Activated CD4-positive, alpha-beta T cell treated with anti-CD3 and anti-CD28 coated beads, Interleukin-2, amount 50 U/mL, for 16 hours (primary cell): ENCODE measurements around the gene UCHL5.
"Not testable (repeated sequence)": the region's sequence is repeated elsewhere in the genome, so short reads cannot be mapped to it uniquely, and the experiment has no call there.

Experiments used
- DNase-seq: peaks from one replicate; pipeline ENCODE4 v3.0.0-alpha.2; 2020

The UCHL5 gene

DNA sequence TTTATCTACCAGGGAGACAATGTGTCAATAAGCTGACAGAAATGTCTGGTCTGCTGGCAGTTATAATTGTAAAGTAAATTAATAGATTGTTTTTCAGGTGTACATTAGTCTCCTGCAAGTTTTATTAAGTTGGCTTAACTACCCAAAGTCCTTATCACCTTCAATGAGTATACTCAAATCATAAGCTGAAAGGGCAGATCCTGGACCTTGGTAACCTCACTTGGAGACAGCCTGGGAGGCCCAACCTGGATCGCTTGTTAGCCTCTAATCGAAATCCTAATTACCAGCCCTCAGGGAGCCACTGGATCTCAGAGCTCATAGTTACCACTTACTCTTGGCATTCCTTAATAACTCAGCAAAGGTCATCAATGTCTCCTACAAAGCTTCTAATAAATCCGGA, 49.7 kb downstream of the UCHL5 start:
- DNase-seq: no peak

DNA sequence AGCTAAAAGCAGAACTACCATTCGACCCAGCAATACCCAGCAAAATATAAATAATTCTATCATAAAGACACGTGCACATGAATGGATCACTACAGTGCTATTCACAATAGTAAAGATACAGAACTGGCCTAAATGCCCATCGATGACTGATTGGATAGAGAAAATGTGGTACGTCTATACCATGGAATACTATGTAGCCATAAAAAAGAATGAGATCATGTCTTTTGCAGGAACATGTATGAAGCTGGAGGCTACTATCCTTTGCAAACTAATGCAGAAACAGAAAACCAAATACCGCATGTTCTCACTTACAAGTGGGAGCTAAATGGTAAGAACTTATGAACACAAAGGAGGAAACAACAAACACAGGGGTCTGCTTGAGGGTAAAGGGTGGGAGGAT, 53.4 kb downstream of the UCHL5 start:
- no peak for DNase-seq

DNA sequence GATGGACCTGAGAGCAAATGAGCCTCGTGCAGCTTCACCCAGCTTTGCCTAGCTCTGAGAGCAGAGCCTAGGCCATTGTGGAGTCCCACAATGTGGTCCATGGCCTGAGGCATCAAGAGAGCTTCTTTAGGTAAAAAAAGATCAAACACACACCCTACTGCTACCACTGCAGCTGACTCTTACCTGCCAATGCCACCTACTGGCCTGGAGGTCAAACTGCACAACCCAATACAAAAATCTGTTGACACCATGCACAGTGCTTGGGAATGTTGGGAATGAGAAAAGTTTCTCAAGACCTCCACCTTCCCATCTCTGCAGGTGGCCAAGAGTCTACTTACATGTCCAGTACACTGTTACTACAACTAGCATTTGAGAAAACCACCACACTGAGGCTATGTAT, 60.6 kb downstream of the UCHL5 start:
- no peak for DNase-seq

DNA sequence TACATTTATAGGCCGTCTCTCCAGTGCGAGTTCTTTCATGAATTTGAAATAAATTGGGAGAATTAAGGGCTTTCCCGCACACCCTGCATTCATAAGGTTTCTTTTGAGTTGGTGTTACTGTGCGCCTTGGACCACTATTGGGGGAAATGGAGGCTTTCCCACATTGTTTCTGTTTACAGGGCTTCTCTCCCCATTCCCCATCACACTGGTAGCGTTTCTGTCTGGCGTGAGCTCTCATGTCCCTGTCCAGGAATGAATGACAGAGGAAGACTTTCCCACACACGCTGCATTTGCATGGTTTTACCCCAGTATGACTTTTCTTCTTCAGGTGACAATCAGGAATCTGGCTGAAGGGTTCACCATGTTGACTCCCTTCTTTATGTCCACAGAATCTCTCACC, 65.0 kb downstream of the UCHL5 start:
- no peak for DNase-seq

DNA sequence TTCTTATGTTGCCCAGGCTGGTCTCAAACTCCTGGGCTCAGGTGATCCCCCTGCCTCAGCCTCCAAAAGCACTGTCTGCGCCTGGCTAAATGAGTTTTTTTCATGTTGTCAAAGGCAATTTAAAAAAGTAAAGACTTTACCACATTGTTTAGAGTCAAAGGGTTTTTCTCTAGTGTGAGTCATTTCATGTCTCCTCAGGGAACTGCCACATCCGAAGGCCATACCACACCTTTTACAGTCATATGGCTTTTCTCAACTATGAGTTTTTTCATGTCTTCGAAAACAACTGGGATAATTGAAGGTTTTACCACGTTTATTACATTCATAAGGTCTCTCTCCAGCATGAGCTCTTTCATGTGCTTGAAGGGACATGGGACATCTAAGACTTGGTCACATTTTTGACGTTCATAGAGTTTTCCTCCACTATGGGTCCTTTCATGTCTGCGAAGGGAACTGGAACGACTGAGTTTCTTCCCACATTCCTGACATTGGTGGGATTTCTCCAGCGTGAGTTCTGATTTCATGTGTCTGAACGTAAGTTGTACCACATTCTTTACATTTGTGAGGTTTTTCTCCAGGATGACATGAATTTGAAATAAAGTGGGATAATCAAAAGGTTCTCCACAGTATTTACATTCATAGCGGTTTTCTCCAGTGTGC, 65.6 kb downstream of the UCHL5 start:
- DNase-seq: peak; percentile 57

DNA sequence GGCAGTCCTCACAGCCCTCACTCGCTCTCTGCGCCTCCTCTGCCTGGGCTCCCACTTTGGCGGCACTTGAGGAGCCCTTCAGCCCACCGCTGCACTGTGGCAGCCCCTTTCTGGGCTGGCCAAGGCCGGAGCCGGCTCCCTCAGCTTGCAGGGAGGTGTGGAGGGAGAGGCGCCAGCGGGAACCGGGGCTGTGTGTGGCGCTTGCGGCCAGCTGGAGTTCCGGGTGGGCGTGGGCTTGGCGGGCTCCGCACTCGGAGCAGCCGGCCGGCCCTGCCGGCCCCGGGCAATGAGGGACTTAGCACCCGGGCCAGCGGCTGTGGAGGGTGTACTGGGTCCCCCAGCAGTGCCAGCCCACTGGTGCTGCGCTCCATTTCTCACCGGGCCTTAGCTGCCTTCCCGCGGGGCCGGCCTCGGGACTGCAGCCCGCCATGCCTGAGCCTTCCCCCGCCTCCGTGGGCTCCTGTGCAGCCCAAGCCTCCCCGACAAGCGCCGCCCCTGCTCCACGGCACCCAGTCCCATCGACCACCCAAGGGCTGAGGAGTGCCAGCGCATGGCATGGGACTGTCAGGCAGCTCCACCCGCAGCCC, 72.3 kb downstream of the UCHL5 start:
- DNase-seq: not testable (repeated sequence)

DNA sequence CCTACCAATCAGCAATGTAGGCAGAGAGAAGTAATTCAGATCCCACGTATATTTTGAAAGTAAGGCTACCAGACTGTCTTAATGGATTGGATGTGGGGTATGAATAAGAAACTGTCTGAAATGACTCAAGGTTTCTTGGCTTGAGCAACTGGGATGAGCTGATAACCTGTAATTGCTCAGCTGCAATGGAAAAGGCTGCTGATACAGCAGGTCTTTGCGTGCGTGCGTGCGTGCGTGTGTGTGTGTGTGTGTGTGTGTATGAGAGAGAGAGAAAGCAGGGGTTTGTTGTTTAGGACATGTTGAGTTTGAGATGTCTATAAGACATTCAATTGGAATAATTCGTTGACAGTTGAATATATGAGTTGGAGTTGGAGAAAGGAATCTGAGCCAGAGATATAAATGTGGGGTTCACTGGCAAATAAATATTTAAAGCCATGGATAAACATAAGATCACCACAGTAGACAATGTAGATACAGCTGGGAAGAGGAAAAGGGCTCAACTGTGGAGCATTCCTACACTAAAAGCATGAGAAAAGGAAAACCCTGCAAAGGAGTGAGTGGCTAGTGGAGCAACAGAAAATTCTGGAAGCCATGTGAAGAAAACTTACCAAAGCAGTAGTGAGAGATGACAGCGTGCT, 72.9 kb downstream of the UCHL5 start:
- peak; percentile 85 for DNase-seq

DNA sequence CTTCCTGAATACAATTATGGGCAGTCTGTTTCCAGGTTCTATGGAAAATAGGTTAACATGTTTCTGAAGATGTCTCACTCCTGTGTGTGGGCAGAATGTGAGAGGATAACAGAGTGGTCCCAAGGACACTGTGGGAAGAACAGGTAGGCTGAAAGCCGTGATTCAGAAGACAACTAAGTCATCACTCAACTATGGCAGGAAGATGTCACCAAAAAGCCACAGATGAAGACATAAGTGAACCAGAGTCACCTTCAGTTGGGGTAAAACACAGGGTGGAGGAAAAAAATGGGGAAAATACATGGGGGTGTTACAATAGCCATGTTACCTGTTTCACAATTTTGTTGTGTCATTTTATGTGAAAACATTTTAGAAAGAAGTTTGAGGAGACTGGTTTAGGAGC, 75.1 kb downstream of the UCHL5 start:
- DNase-seq: peak; percentile 67

DNA sequence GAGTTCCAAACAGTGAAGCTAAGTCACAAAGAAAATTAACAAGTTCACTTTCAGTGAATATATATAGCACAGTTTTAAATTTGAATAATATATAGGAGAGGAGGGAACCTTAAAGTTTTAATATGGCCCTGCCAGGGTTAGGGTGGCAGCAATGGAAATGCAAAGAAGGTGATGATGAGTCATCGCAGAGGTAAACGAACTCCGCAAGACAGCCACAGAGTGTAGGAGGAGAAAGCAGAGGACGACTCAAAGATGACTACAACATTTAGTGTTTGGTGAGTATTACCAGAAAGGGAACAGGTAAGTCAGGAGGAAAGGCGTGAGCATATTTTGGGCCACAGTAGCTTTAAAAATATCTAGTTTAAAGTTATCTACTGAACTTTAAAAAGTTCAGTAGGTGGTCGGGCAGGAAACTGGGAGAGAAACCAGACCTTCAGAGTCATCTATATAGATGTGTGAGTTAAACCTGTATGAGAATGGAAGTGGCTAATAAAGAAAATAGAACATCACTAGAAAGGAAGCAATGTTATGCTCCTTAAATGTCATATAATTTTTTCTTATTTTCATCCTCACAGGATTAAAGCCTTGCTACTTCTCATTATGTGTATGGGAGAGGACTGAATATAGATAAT, 75.7 kb downstream of the UCHL5 start:
- DNase-seq: peak; percentile 76

DNA sequence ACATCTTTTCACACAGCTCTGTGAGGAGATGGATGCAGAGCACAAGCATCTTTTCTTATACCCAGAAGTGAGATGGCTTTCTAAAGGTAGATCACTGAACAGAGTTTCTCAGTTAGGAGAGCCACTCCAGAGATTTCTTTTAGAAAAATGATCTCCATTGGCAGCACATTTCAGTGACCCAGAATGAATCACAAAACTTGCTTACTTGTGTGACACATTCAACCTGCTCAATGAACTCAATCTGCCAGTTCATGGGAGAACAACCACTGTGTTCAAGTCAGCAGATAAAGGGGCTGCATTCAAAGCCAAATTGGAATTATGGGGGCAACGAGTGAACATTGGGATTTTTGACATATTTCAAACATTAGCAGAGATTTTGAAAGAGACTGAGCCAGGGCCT, 78.3 kb downstream of the UCHL5 start:
- no peak for DNase-seq

DNA sequence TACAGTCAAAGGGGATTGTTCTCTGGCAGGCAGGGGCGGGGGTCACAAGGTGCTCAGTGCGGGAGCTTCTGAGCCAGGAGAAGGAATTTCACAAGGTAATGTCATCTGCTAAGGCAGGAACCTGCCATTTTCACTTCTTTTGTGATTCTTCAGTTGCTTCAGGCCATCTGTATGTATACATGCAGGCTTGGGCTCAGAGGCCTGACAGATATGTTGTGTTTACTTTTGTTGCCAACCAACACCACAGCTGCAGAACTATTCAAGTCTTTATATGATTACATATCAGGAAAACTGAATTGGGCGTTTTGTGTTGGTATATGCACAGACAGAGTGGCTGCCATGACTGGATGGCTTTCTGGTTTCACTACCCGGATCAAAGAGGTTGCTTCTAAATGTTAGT, 78.8 kb downstream of the UCHL5 start:
- DNase-seq: not testable (repeated sequence)

DNA sequence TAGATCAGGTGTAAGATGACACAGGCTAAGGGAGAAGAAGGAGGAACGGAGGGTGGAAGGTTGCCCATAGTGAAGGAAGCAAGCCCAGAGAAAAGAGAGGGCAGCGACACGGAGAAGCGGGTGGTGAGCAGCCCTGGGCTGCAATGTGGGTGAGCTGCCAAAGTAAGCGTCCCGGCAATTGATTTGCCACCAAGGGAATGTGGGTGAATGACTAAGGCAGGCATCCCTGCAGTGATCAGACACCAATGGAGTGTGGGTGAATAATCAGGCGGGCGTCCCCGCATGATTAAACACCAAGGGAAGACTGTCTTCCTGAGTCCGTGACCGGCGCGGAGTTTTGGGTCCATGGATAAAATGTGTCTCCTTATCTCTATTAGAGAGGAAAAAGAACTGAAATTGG, 79.6 kb downstream of the UCHL5 start:
- no peak for DNase-seq

DNA sequence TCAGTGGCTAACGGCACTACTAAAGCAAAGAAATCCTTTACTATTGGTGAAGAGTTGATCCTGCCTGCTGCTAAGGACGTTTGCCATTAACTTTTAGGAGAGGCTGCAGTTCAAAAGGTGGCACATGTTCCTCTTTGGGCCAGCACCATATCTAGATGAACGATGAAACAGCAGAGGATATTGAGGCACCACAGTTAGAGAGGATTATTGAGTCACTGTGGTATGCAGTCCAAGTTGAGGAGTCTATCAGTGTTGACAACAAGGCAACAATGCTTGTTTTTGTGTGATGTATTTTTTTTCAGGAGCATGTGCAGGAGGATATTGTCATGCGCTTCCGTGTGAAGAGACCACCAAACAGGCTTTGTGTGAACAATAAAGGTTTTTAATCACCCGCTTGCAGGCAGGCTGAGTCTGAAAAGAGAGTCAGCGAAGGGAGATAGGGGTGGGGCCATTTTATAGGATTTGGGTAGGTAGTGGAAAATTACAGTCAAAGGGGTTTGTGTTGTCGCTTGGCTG, 80.9 kb downstream of the UCHL5 start:
- DNase-seq: no peak

DNA sequence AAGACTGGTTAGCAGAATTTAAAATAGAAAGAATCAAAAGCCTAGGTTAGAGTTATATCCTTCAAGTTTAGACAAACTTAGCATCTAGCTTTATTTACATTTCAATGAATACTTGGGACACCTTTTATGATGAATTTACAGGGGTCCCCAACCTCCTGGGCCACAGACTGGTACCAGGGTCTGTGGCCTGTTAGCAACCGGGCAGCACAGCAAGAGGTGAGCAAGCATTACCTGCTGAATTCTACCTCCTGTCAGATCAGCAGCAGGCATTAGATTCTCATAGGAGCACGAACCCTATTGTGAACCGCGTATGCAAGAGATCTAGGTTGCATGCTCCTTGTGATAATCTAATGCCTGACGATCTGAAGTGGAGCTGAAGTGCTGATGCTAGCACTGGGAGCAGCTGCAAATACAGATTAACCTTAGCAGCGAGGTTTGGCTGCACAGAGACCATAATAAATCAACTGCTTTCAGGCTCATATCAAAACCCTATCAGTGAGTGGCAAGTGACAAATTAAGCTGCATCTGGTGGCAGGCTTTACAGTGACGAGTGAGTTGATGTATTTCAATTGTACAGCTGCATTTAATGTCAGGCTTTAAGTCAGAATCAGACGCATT, 82.0 kb downstream of the UCHL5 start:
- no peak for DNase-seq

DNA sequence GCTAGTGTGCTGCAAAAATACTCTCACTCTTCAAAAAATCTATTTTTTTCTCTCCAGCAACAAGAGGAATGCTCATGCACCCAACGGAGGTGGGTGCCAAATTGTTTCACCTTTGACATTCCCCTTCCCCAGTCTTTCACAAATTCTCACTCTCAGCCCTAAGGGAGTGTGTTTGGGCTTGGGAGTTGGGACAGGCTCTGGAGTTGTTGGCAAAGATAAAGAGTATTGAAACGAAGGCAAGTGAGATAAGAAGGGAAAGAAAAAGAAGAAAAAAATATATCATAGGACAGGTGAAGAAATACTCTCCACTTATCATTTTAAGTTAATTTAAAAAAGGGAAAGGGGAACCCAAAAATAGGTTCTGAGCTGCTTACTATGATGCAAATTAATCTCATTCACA, 82.6 kb downstream of the UCHL5 start:
- no peak for DNase-seq

DNA sequence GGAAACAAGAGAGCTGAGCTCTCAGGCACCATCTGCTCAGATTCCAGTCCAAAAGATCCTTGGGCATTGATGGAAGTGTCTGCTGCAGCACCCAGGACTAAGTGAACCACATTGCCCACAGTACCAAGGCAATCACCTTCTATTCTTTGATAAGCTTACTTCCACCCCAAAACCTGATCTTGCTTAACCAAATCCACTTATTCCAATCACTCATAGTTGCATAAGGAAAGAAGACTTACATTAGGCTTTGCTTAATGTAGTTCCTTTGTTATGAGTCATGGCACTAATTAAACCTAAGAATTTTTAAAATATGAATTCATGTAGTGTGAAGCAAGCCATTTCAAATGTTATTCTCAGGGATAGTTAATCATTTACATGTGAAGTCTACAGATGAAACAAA, 84.5 kb downstream of the UCHL5 start:
- no peak for DNase-seq

DNA sequence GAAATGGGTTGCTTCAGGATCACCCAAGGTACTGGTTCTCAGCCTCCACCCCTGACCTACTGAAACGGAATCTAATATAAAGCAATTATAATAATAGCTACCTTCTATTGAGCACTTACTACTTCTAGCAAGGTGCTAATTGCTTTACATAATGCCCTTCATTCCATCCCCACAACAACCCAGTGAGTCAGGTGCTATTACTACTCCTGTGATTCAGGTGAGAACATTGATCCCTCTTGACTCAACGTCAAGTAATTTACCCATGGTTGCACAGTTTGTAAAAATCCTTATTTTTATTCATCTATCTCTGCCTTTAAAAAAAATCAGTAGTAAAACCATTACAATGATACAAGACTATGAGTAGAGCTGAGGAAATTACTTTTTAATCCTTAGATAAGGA, 85.2 kb downstream of the UCHL5 start:
- DNase-seq: no peak

DNA sequence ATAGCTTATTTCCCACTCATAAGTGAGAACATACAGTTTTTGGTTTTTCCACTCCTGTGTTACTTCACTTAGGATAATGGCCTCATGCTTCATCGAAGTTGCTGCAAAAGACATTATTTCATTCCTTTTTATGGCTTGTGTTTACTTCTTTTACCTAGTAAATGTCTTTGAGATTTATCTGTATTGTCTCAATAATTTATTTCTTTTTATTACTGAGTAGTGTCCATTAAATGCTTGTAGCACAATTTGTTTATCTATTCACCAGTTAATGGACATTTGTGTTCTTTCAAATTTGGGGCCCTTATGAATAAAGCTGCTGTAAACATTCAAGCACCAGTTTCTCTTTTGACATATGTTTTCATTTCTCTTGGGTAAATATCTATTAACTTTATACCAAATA, 86.0 kb downstream of the UCHL5 start:
- no peak for DNase-seq

DNA sequence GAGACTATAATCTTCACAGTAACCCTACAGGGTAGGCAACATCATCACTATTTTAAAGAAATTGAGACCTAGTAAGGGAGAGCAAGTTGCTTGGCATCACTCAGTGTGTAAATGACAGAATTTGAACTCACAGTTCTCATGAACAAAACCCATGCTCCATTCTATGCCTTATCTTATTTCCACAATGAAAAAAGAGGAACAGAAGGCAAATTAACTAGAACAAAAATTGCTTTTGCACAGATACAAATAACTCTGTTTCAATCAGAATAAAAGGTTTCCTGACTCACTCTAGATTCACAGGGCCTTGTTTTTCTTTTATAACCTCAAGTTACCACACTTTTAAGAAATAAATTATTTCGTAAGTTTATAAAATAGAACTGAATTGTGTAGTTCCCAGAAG, 90.1 kb downstream of the UCHL5 start:
- no peak for DNase-seq

DNA sequence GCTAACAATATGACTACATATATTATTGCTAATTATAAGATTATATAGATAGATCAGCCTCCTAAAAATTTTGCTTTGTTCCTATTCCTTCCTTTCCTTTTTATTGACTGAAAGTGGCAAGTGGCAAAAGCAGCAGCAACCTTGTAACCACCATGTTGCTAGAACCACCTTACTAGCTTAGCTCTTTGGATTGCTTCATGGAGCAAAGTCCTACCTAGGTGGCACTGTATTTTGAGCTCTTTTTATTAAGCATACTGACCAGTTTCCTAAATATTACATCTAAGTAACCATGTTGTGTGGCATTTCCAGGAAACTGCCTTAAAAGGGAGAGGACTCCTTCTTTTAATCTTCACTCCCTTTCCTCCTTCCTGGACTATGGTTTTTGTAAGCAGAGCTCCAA, 90.8 kb downstream of the UCHL5 start:
- no peak for DNase-seq

DNA sequence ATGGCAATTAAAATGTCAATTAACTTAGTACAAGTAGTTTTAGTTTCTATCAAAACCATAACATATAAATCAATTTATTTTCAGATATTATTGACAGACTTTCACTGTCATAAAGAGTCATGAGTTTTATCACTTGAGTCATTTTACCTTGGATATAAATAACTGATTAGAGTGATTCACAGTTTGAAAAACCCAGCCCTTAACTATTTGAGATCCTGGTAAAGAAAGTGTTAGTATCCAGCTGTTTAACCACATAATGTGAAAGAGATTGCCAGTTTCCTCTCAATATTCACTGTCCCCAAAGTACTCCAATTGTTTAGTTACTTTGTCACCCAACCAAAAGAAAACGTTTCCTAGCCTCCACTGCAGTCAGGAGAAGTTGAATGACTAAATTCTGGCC, 91.3 kb downstream of the UCHL5 start:
- no peak for DNase-seq

DNA sequence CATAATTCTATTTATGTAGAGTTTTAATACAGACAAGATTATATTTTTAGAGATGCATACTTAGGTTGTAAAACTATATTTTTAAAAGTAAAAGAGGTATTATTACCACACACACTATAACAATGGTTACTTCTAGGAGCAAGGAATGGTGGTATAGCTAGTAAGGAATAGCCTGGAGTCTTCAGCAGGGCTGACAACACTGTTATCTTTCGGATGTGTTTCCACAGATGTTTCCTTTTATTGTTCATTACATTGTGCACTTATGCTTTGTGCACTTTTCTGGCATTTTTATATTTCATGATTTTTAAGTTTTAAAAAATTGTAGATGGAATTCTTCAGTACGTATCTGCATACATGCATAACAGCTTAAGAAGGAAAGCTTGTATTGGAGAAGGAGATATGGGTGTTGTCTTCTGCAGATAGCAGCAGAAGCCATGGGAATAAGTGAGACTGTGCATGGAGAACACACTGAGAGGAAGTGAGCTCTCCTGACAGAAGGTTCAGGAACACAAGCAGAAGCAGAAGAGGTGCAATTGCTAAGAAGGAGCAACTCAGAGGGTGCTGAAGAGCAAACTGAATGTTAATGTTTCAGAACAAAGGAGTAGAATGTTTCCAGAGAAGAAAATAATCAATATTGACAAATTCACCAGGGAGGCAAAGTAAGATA, 91.8 kb downstream of the UCHL5 start:
- DNase-seq: no peak

DNA sequence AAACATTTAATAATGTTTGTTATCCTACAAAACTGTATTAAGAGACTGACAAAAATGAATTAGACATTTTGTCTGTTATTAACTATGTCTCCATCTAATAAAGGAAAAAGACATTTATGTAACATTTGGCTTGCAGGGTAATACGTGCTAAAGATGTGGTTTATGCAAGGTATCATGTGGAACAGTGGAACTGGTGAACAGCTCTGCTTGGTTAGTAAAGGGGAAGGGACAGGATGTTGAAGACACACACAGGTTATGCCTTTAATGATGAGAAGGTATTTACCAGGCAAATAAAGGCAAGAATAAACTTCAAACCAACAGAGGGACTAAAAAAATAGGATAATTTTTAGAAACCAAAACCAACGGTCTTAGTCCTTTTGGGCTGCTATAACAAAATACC, 93.1 kb downstream of the UCHL5 start:
- no peak for DNase-seq
